ENCODE measurements around the gene HBE1.
"Not testable (repeated sequence)": the region's sequence is repeated elsewhere in the genome, so short reads cannot be mapped to it uniquely, and the experiment has no call there.

HBE1 gene

DNA sequence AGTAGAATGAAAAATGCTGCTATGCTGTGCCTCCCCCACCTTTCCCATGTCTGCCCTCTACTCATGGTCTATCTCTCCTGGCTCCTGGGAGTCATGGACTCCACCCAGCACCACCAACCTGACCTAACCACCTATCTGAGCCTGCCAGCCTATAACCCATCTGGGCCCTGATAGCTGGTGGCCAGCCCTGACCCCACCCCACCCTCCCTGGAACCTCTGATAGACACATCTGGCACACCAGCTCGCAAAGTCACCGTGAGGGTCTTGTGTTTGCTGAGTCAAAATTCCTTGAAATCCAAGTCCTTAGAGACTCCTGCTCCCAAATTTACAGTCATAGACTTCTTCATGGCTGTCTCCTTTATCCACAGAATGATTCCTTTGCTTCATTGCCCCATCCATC, 14.9 kb upstream of the HBE1 start:
- no peak for DNase-seq

DNA sequence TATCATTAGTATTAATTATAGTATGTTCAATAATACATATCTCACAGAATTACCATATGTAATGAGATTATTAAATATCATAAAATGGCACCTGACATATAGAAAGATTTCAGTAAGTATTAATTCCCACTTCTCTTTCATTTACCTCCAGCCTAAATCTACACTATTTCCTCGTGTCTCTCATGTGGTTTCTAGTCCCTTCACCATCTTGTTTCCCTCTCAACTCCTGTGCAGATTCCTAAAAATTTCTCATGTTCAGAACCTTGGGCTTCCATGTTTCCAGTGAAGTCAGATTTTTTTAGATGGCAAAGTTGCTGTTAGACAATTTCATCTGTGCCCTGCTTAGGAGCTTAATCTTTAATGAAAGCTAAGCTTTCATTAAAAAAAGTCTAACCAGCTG, 14.1 kb upstream of the HBE1 start:
- DNase-seq: no peak

DNA sequence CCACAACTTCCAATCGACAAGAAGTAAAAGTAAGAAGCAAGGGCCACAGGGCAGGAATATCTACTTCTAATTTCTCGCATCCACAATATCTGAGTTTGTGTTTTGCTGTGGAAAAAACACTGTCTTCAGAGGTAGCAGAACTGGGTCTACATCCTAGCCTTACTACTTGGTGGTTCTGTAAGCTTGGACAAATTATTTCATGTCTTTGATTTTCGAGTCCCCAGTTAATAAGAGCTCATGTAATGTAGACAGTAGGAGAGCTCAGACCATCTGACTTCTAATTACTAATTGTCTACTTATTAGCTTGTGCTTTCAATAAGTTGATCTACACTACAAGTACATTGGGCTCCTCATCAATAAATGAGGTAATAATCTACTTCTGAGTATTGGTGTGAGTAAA, 13.3 kb upstream of the HBE1 start:
- no peak for DNase-seq

- DNase-seq: no peak
These were observed 12.9 kb upstream of the HBE1 start for GRCh38 chr11:5282628-5283027.

DNA sequence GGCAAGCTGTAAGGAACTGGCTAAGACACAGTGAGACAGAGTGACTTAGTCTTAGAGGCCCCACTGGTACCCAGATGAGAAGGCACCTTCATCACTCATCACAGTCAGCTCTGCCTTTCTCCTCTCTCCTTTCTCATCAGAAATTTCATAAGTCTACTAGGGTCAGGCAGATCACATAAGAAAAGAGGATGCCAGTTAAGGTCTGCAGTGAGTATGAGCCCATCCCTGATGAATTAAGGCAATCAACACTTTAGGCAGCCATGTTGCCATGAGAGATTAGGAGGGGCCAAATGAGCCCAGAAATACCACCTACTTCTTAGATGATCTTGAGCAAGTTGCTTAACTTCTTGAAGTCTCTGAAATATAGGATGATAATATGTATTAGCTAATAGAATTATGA, 11.9 kb upstream of the HBE1 start:
- DNase-seq: no peak

GRCh38 chr11:5280582-5281102, 10.9 kb upstream of the HBE1 start:
- DNase-seq: no peak

DNA sequence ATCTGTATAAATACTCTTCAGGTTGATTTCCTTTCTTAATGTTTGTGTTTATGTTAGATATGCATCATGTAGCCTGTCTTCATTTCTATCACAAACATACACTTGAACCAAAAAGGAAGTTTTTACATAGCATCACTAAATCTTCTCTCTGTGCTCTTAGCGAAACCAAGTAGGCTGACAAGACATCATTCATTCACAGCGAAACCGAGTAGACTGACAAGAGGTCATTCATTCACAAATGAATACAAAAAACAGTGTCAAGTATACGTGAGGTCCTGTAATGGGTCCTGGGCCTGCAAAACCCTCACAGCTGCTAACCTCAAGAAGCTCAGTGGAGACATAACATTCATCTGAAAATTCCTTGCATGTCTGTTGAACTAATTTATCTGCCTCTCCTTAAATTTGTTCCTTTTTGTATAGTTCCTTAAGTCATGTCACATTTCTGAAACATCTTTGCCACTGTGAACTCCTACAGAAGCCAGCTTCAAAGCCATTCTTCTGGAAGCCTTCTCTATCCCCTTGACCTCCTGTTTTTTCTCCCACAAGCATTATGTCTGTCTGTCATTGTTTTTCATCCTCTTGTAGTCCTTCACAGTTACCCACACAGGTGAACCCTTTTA, 9.8 kb upstream of the HBE1 start:
- no peak for DNase-seq

- DNase-seq: no peak
These were observed 8.2 kb upstream of the HBE1 start for GRCh38 chr11:5277807-5278382.

DNA sequence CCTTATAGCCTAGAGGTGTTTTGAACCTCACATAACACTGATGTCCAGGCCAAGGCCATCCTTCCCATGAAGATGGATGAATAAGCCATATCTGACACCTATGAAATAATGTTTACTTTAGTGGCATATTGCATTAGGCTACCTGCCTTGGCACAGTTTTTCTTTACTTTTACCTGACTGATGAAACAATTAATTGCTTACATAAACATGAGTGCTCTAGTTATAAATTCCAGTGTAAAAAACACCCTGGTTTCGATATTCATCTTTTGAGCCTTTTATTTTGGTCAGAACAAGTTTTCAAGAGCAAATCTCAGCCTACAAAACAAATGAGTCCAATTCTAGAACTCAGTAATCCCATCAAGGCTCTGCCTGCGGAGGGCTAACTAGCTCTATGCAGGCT, 7.0 kb upstream of the HBE1 start:
- DNase-seq: no peak

DNA sequence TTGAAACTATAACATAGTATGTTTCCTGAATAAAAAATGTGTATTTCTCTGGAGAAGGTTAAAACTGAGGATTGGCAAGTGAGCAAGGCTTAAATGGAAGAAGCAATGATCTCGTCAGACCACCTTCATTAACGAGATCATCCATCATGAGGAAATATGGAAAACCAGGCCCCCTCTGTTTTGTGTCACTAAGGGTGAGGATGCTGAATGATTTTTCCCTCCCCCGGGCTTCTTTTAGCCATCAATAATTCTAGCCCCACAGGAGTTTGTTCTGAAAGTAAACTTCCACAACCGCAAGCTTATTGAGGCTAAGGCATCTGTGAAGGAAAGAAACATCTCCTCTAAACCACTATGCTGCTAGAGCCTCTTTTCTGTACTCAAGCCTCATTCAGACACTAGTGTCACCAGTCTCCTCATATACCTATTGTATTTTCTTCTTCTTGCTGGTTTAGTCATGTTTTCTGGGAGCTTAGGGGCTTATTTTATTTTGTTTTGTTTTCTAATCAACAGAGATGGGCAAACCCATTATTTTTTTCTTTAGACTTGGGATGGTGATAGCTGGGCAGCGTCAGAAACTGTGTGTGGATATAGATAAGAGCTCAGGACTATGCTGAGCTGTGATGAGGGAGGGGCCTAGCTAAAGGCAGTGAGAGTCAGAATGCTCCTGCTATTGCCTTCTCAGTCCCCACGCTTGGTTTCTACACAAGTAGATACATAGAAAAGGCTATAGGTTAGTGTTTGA, 5.8 kb upstream of the HBE1 start:
- DNase-seq: no peak

- DNase-seq: no peak
These were observed 4.7 kb upstream of the HBE1 start for GRCh38 chr11:5274395-5274794.

- no peak for DNase-seq
These were observed 2.8 kb upstream of the HBE1 start for GRCh38 chr11:5272395-5273017.

- no peak for DNase-seq
These were observed 2.6 kb downstream of the HBE1 start for GRCh38 chr11:5267033-5267563.

- DNase-seq: no peak
These were observed 3.1 kb downstream of the HBE1 start for GRCh38 chr11:5266609-5267008.

- no peak for DNase-seq
These were observed 3.9 kb downstream of the HBE1 start for GRCh38 chr11:5265832-5266231.

DNA sequence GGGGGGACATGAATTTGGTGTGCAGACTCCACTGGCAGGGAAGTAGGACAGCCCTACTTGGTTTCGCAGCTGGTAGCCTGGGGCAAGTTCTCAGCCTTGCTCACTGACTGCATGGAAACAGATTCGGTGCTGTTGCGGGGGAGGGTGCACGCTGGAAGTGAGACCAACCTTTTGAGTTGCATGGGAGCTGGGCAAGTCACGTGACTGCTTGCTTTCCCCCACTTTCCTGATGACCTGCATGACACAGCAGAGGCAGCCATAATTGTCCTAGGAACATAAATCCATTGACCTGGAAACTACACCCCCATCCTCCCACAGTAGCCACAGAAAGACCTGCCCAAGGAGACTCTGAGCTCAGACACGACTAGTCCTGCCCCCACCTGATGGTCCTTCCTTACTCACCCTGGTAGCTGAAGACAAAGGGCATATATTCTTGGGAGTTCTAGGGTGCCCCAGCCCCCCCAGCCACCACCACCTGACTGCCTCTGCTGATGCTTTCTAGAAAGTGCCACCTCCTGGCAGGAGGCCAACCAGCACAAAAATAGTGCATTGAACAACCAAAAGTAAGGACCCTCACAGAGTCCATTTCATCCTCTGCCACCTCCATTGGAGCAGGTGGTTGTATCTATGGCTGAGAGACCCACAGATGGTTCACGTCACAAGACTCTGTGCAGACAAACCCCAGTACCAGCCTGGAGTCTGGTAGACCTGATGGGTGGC, 11.0 kb downstream of the HBE1 start:
- no peak for DNase-seq

DNA sequence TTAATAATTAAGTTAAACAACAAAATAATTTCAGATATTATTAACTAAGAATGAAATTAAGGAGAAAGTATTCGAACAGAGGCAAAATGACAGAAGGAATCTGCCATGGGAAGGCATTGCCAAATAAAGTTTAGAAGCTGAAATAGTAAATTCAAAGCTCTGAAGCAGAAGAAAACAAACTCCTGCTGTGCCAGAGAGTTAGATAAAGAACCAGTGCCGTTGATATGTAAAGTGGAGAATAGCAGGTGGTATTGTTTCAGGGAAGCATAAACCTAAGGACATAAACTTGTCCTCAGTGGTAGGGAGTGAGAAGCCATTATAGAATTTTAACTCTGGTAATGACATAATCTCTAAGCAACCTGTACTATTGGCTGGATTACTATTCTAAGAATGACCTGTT, 12.4 kb downstream of the HBE1 start:
- DNase-seq: no peak

DNA sequence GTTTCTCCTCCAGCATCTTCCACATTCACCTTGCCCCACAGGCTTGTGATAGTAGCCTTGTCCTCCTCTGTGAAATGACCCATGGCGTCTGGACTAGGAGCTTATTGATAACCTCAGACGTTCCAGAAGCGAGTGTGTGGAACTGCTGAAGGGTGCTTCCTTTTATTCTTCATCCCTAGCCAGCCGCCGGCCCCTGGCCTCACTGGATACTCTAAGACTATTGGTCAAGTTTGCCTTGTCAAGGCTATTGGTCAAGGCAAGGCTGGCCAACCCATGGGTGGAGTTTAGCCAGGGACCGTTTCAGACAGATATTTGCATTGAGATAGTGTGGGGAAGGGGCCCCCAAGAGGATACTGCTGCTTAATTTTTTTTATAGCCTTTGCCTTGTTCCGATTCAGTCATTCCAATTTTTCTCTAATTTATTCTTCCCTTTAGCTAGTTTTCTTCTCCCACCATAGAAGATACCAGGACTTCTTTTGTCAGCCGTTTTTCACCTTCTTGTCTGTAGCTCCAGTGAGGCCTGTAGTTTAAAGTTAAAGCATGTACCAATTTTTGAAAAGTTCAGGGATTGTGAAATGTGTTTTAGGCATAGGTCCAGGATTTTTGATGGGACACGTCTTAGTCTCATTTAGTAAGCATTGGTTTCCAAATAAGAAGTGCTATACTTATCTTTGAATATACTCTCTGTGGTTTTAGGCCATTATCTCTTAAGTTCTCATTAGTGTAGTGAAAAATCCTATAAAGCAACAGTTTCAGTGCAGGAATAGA, 14.9 kb downstream of the HBE1 start, which contains the start of gene HBG2:
Gene HBG2, minus strand, starts transcription at position 136 of the 768 bp plus-strand sequence. Its CDS starts 53 bp downstream, at position 83.
- DNase-seq: not testable (repeated sequence)

DNA sequence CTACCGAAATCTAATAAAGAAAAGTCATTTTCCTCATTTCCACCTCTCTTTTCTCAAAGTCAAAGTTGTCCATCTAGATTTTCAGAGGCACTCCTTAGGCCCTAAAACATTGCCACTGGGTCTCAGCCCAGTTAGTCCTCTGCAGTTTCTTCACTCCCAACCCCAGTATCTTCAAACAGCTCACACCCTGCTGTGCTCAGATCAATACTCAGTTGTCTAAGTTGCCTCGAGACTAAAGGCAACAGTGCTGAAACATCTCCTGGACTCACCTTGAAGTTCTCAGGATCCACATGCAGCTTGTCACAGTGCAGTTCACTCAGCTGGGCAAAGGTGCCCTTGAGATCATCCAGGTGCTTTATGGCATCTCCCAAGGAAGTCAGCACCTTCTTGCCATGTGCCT, 15.7 kb downstream of the HBE1 start:
- not testable (repeated sequence) for DNase-seq

- not testable (repeated sequence) for DNase-seq
These were observed 16.3 kb downstream of the HBE1 start for GRCh38 chr11:5253440-5253839.

GRCh38 chr11:5252919-5253265, 16.9 kb downstream of the HBE1 start:
- DNase-seq: no peak
